IMR-90 (cell line): ENCODE data around the gene FARS2. TPM values are rescaled to one million over a fixed set of nuclear protein-coding genes. Genes with fewer than 3 reads are reported as not detected.

ENCODE experiments used
- ATAC-seq: fragments of 200-7000 bp; cut with Tn5 transposase; 2 replicates; pipeline ENCODE4 v1.9.1; 2020; ENCODE audit warnings: low read depth, mild to moderate bottlenecking, moderate library complexity
- BruUV-seq: library from RNA; stranded (reverse); fragments of 400-500 nt; replicated peaks from 2 replicates; lab custom pipeline; 2021; lab: Mats Ljungman, UMichigan
- CTCF ChIA-PET: fragments of 300-600 bp; formaldehyde crosslinking; extraction: SDS; loops from one replicate; lab custom pipeline; 2021; ENCODE audit warnings: antibody characterized with exemption; lab: Yijun Ruan, JAX
- POLR2A ChIA-PET: fragments of 300-600 bp; sonication (Branson Sonifier 250); formaldehyde crosslinking; loops from one replicate; lab custom pipeline; 2022; ENCODE audit warnings: antibody characterized with exemption; ENCODE audit not compliant: unreplicated experiment; lab: Charles Lee
- DNase-seq: peaks from one replicate; pipeline ENCODE4 v3.0.0; 2013
- H2AFZ ChIP-seq: replicated peaks from 2 replicates; pipeline ENCODE3; 2013; ENCODE audit warnings: low read length, mild to moderate bottlenecking; ENCODE audit not compliant: poor library complexity
- H2AK5ac ChIP-seq: 2 replicates; pipeline ENCODE4 v1.6.1; 2013; ENCODE audit warnings: low read depth, low read length, inconsistent platforms
- H2AK9ac ChIP-seq: replicated peaks from 2 replicates; pipeline ENCODE3; 2013; ENCODE audit warnings: mild to moderate bottlenecking, low read depth, low read length, moderate library complexity; ENCODE audit not compliant: poor library complexity
- H2BK120ac ChIP-seq: 2 replicates; pipeline ENCODE4 v1.6.1; 2013; ENCODE audit warnings: low read depth, low read length, inconsistent platforms
- H2BK15ac ChIP-seq: 3 replicates; pipeline ENCODE4 v1.6.1; 2013; ENCODE audit warnings: low read depth, low read length, inconsistent platforms
- H2BK20ac ChIP-seq: 2 replicates; pipeline ENCODE4 v1.6.1; 2013; ENCODE audit warnings: low read depth, mild to moderate bottlenecking, inconsistent platforms, low read length, moderate library complexity
- H2BK5ac ChIP-seq: 2 replicates; pipeline ENCODE4 v1.6.1; 2013; ENCODE audit warnings: mild to moderate bottlenecking, low read depth, low read length, inconsistent platforms; ENCODE audit not compliant: poor library complexity, severe bottlenecking
- H3K14ac ChIP-seq: replicated peaks from 2 replicates; pipeline ENCODE4 v1.6.1; 2013; ENCODE audit warnings: low read depth, low read length, inconsistent platforms
- H3K18ac ChIP-seq: 2 replicates; pipeline ENCODE4 v1.6.1; 2013; ENCODE audit warnings: low read depth, low read length, control low read depth
- H3K23ac ChIP-seq: 2 replicates; pipeline ENCODE4 v1.6.1; 2013; ENCODE audit warnings: low read depth, low read length, inconsistent platforms
- H3K27ac ChIP-seq: 2 replicates; pipeline ENCODE4 v1.5.1; 2013; ENCODE audit warnings: mild to moderate bottlenecking, control low read depth, low read length; ENCODE audit not compliant: insufficient read depth
- H3K27me3 ChIP-seq: 2 replicates; pipeline ENCODE4 v1.6.1; 2013; ENCODE audit warnings: low read length; ENCODE audit not compliant: control insufficient read depth, insufficient read depth
- H3K36me3 ChIP-seq: 2 replicates; pipeline ENCODE4 v1.6.1; 2013; ENCODE audit warnings: low read length, mixed read lengths; ENCODE audit not compliant: control insufficient read depth, insufficient read depth
- H3K4ac ChIP-seq: 2 replicates; pipeline ENCODE4 v1.6.1; 2013; ENCODE audit warnings: low read depth, low read length, inconsistent platforms
- H3K4me1 ChIP-seq: 2 replicates; pipeline ENCODE4 v1.6.1; 2013; ENCODE audit warnings: low read length, mixed read lengths; ENCODE audit not compliant: control insufficient read depth, insufficient read depth
- H3K4me2 ChIP-seq: 2 replicates; pipeline ENCODE4 v1.6.1; 2013; ENCODE audit warnings: low read depth, mild to moderate bottlenecking, control low read depth, low read length, moderate library complexity
- H3K4me3 ChIP-seq: 2 replicates; pipeline ENCODE4 v1.5.1; 2013; ENCODE audit warnings: low read depth, mild to moderate bottlenecking, control low read depth, low read length, moderate library complexity; ENCODE audit not compliant: insufficient read depth
- H3K56ac ChIP-seq: 2 replicates; pipeline ENCODE4 v1.6.1; 2013; ENCODE audit warnings: low read length, inconsistent platforms; ENCODE audit not compliant: insufficient read depth; ENCODE audit errors: extremely low read depth
- H3K79me1 ChIP-seq, 2 experiments: 2 replicates each; pipeline ENCODE4 v1.6.1; 2013; ENCODE audit warnings: low read length in 2 of 2, inconsistent platforms in 1 of 2, low read depth in 1 of 2
- H3K9ac ChIP-seq: 2 replicates; pipeline ENCODE4 v1.6.1; 2013; ENCODE audit warnings: low read depth, low read length, control low read depth
- H3K9me1 ChIP-seq: 2 replicates; pipeline ENCODE4 v1.6.1; 2013; ENCODE audit warnings: low read length, inconsistent platforms; ENCODE audit not compliant: insufficient read depth
- H3K9me3 ChIP-seq: 2 replicates; pipeline ENCODE4 v1.6.1; 2013; ENCODE audit warnings: low read length; ENCODE audit not compliant: control insufficient read depth, insufficient read depth
- H4K20me1 ChIP-seq: 2 replicates; pipeline ENCODE4 v1.6.1; 2013; ENCODE audit warnings: low read length, inconsistent platforms; ENCODE audit not compliant: insufficient read depth
- H4K5ac ChIP-seq: 2 replicates; pipeline ENCODE4 v1.6.1; 2013; ENCODE audit warnings: mild to moderate bottlenecking, low read depth, low read length, control low read depth
- H4K8ac ChIP-seq, 2 experiments: 2 replicates each; pipeline ENCODE4 v1.6.1; 2013; ENCODE audit warnings: low read depth in 2 of 2, low read length in 2 of 2, control low read depth in 1 of 2, inconsistent platforms in 1 of 2
- H4K91ac ChIP-seq: 2 replicates; pipeline ENCODE4 v1.6.1; 2013; ENCODE audit warnings: low read depth, low read length, inconsistent platforms; ENCODE audit not compliant: insufficient read depth
- CHD1 ChIP-seq: IDR thresholded peaks from 2 replicates; pipeline ENCODE4 v1.6.1; 2012; ENCODE audit warnings: low read depth, low read length, improper control_type of control experiment
- POLR2A ChIP-seq: IDR thresholded peaks from 2 replicates; pipeline ENCODE4 v1.6.1; 2012; ENCODE audit warnings: mild to moderate bottlenecking, low read depth, low read length
- SMC3 ChIP-seq: fragments of 150-350 bp; IDR thresholded peaks from 2 replicates; pipeline ENCODE4 v1.6.1; 2016; ENCODE audit warnings: low read depth, mild to moderate bottlenecking, antibody characterized with exemption, low read length, moderate library complexity
- WGBS, 2 experiments: methylation state at CpG; one replicate each; pipeline versions ENCODE4 v1.1.5 to v1.1.7; 2013; ENCODE audit warnings: missing lambda C conversion rate in 2 of 2; ENCODE audit not compliant: insufficient read length in 1 of 2; ENCODE audit errors: extremely low coverage in 2 of 2; 5-methylcytosine and 5-hydroxymethylcytosine counted together
- dilution Hi-C: fragments of 300-500 bp; cut with HindIII; formaldehyde crosslinking; loops from one replicate; pipeline ENCODE4 v1.14.3; 2018; ENCODE audit warnings: low sequenced_read_pairs; ENCODE audit not compliant: unreplicated experiment
- in situ Hi-C: fragments of 300-500 bp; cut with MboI; formaldehyde crosslinking; loops from 3 replicates; pipeline ENCODE4 v1.14.3; 2019; ENCODE audit warnings: low sequenced_read_pairs, inconsistent platforms, mixed read lengths
- intact Hi-C: fragments of 100-400 bp; cut with micrococcal nuclease; formaldehyde crosslinking; loops from 2 replicates; pipeline ENCODE4 v1.10.0; 2022
- polyA plus RNA-seq, 3 experiments: library from polyadenylated mRNA; depleted of rRNA; stranded (reverse); fragments of >200 nt; gene quantifications; 2 replicates each; pipeline ENCODE4 v1.2.3, GENCODE V29; 2012; ENCODE audit warnings: low replicate concordance in 1 of 3
- total RNA-seq: library from RNA; depleted of rRNA; stranded (reverse); fragments of >200 nt; gene quantifications from 2 replicates; pipeline ENCODE4 v1.2.3, GENCODE V29; 2012

Gene FARS2
- total and polyA plus RNA-seq, 2 of the 4 experiments (the other 2 are of a cell fraction) = 12.1 to 28.9 TPM

DNA sequence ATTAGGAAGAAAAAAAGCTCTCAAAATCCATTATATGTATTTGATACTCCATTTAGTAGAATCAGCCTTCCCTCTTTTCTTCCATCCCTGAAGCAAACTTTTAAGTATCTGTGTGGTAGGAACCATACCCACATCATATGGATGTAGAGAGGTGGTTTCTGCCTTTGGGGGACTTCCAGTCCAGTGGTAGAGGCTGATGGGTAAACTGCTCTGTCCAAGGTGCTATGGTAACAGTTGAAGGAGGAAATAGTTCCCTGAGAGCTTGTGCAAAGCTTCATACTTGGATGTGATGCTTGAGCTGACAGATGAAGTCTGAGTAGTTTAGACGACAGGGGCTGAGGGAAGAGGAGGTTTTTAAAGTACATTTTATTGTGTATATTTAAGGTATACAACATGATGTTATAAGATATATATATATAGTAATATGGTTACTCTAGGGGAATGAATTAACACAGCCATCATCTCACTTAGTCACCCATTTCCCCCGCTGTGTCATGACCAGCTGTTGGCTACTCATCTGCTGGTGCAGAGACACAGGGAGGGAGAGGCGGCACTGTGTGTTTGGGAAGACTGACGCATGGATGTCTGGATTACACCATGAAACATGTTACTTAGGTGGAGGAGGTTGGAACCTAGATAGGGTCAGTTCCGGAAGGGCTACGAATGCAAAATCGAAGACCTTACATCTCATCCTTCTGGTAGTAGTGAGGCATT is 185.2 kb downstream of the FARS2 start:
- no peak overlapping the region for H3K27ac ChIP-seq
- H3K4me2 ChIP-seq = no peak overlapping the region

More for the DNA sequence above, 185.2 kb downstream of the FARS2 start:
- Histone ChIP-seq H4K20me1 (no peaks in the 10 kb centered on the region), H2BK15ac (no peak overlapping the region), H3K79me1 (peaks cover 0 to 3% of the 10 kb centered on the region in 2 experiments; a peak in 2 of 4 replicates), H2BK5ac (no peak overlapping the region), H2AK9ac (no peak overlapping the region), H3K9me1 (no peaks in the 10 kb centered on the region), H2BK20ac (no peak overlapping the region), H3K4me1 (peaks cover 2% of the 10 kb centered on the region; the same call in 1 of the 2 replicates), H2AK5ac (no peak overlapping the region), H3K27me3 (no peaks in the 10 kb centered on the region), H4K8ac (no peak overlapping the region), H3K56ac (no peak overlapping the region), H3K9me3 (no peaks in the 10 kb centered on the region), H3K9ac (no peak overlapping the region), H3K23ac (no peak overlapping the region), H4K91ac (no peak overlapping the region), H3K14ac (no peak overlapping the region), H2BK120ac (no peak overlapping the region), H3K18ac (no peak overlapping the region), H3K36me3 (no peaks in the 10 kb centered on the region), H2AFZ (no peak overlapping the region), H3K4ac (no peak overlapping the region), H3K4me3 (no peak overlapping the region), H4K5ac (no peak overlapping the region)
- ATAC-seq (no peak), DNase-seq (peak; percentile 54)
- ChIA-PET POLR2A (no interaction called here), CTCF (no interaction called here)
- TF ChIP-seq CHD1 (no peak), SMC3 (no peak), POLR2A (no peak)
- no TSS peak for BruUV-seq
- no CpG with 5 or more reads among the region's 7 CpGs for WGBS, 2 experiments
- in situ Hi-C loops = no loop called here
- intact Hi-C loops = no loop called here
- dilution Hi-C loops = no loop called here
